IMR-90 (cell line): ENCODE measurements around the gene C1orf167.

Experiments
- CEBPB ChIP-seq: IDR thresholded peaks from 2 replicates; pipeline ENCODE4 v1.6.1; 2012; ENCODE audit warnings: low read depth, low read length, improper control_type of control experiment
- CHD1 ChIP-seq: IDR thresholded peaks from 2 replicates; pipeline ENCODE4 v1.6.1; 2012; ENCODE audit warnings: low read depth, low read length, improper control_type of control experiment
- FOS ChIP-seq: fragments of 150-350 bp; IDR thresholded peaks from 2 replicates; pipeline ENCODE4 v1.6.1; 2016; ENCODE audit warnings: low read depth, low read length
- MAFK ChIP-seq: IDR thresholded peaks from 2 replicates; pipeline ENCODE4 v1.6.1; 2012; ENCODE audit warnings: low read depth, low read length, improper control_type of control experiment
- MAZ ChIP-seq: IDR thresholded peaks from 2 replicates; pipeline ENCODE4 v1.6.1; 2012; ENCODE audit warnings: low read depth, mild to moderate bottlenecking, low read length, improper control_type of control experiment, moderate library complexity, borderline replicate concordance
- NFE2L2 ChIP-seq: fragments of 150-350 bp; IDR thresholded peaks from 2 replicates; pipeline ENCODE4 v1.6.1; 2016; ENCODE audit warnings: low read depth, mild to moderate bottlenecking, low read length
- POLR2A ChIP-seq: IDR thresholded peaks from 2 replicates; pipeline ENCODE4 v1.6.1; 2012; ENCODE audit warnings: mild to moderate bottlenecking, low read depth, low read length
- RAD21 ChIP-seq: IDR thresholded peaks from 2 replicates; pipeline ENCODE4 v1.6.1; 2012; ENCODE audit warnings: low read length, improper control_type of control experiment
- TF ChIP-seq, protein P1 (sequence below): conservative IDR thresholded peaks from 2 replicates; pipeline ENCODE4 v1.5.1; 2012; ENCODE audit warnings: mild to moderate bottlenecking, low read depth, low read length, improper control_type of control experiment
- TF ChIP-seq, protein P2 (sequence below): fragments of 150-350 bp; IDR thresholded peaks from 2 replicates; pipeline ENCODE4 v1.6.1; 2016; ENCODE audit warnings: low read depth, mild to moderate bottlenecking, low read length, moderate library complexity, borderline replicate concordance
- TF ChIP-seq, protein P3 (sequence below): fragments of 150-350 bp; IDR thresholded peaks from 2 replicates; pipeline ENCODE4 v1.6.1; 2017; ENCODE audit warnings: mild to moderate bottlenecking, antibody characterized with exemption, low read length, low read depth

DNA sequence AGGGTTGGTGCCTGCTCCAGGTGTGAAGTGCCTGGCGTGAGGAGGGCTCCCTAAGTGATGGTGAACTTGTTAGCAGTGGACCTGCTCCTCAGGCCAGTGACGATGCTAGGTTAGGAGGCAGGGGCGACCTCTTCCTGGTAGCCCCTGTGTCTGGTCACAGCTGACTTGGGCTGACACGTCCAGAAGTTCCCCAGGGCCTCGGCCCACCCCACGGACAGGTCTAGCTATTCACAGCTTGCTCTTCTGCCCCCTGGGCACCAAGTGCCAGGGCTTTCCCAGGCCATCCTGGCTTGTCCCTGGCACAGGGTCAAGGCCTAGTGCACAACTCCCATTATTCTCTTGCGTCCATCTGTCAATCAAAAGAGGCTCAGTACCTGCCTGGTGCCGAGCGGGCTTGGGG lies 10.9 kb upstream of the C1orf167 start:
- TF ChIP-seq RAD21 (no peak), CEBPB (no peak), CHD1 (no peak), POLR2A (no peak), MAFK (no peak), MAZ (no peak), NFE2L2 (no peak), FOS (no peak)
- TF ChIP-seq, protein P1, sequence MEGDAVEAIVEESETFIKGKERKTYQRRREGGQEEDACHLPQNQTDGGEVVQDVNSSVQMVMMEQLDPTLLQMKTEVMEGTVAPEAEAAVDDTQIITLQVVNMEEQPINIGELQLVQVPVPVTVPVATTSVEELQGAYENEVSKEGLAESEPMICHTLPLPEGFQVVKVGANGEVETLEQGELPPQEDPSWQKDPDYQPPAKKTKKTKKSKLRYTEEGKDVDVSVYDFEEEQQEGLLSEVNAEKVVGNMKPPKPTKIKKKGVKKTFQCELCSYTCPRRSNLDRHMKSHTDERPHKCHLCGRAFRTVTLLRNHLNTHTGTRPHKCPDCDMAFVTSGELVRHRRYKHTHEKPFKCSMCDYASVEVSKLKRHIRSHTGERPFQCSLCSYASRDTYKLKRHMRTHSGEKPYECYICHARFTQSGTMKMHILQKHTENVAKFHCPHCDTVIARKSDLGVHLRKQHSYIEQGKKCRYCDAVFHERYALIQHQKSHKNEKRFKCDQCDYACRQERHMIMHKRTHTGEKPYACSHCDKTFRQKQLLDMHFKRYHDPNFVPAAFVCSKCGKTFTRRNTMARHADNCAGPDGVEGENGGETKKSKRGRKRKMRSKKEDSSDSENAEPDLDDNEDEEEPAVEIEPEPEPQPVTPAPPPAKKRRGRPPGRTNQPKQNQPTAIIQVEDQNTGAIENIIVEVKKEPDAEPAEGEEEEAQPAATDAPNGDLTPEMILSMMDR: no peak
- TF ChIP-seq, protein P2, sequence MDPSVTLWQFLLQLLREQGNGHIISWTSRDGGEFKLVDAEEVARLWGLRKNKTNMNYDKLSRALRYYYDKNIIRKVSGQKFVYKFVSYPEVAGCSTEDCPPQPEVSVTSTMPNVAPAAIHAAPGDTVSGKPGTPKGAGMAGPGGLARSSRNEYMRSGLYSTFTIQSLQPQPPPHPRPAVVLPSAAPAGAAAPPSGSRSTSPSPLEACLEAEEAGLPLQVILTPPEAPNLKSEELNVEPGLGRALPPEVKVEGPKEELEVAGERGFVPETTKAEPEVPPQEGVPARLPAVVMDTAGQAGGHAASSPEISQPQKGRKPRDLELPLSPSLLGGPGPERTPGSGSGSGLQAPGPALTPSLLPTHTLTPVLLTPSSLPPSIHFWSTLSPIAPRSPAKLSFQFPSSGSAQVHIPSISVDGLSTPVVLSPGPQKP: no peak
- TF ChIP-seq, protein P3, sequence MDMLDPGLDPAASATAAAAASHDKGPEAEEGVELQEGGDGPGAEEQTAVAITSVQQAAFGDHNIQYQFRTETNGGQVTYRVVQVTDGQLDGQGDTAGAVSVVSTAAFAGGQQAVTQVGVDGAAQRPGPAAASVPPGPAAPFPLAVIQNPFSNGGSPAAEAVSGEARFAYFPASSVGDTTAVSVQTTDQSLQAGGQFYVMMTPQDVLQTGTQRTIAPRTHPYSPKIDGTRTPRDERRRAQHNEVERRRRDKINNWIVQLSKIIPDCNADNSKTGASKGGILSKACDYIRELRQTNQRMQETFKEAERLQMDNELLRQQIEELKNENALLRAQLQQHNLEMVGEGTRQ: no peak
